Gastroesophageal sphincter (tissue), 4 donors: Measurements from ENCODE around the gene RPGRIP1L. TPM values are rescaled to one million over a fixed set of nuclear protein-coding genes. Genes with fewer than 3 reads are reported as not detected.

Experiments used
- ATAC-seq: fragments of 150-250 bp; one replicate; pipeline ENCODE4 v1.9.1; 2016; ENCODE audit warnings: mild to moderate bottlenecking, moderate library complexity
- H3K27ac ChIP-seq, 4 donors: fragments of 200-600 bp; sonication (generic) in 3 of 4; 1 replicate in 3 of 4; 2 replicates in 1 of 4; pipeline ENCODE4 v1.5.1; 2016 to 2019
- H3K27me3 ChIP-seq: fragments of 200-600 bp; sonication (generic); one replicate; pipeline ENCODE4 v1.5.1; 2019
- H3K36me3 ChIP-seq, 2 donors: fragments of 200-600 bp; sonication (generic); one replicate each; pipeline ENCODE4 v1.5.1; 2019; ENCODE audit warnings: control low read depth in 1 of 2
- H3K4me1 ChIP-seq, 3 donors: fragments of 200-600 bp; sonication (generic); 1 replicate in 2 of 3; 2 replicates in 1 of 3; pipeline ENCODE4 v1.5.1; 2016 to 2019; ENCODE audit warnings: control low read depth in 2 of 3
- H3K4me3 ChIP-seq, 2 donors: fragments of 200-600 bp; sonication (generic); one replicate each; pipeline ENCODE4 v1.5.1; 2019; ENCODE audit warnings: mild to moderate bottlenecking in 1 of 2, moderate library complexity in 1 of 2
- H3K9me3 ChIP-seq, 3 donors: fragments of 200-600 bp; sonication (generic); one replicate each; pipeline ENCODE4 v1.5.1; 2017 to 2019; ENCODE audit warnings: control low read depth in 2 of 3
- EP300 ChIP-seq: sonication (generic); formaldehyde crosslinking; IDR thresholded peaks from one replicate; pipeline ENCODE4 v1.6.1; 2017; ENCODE audit warnings: antibody characterized with exemption, mild to moderate bottlenecking
- POLR2A ChIP-seq, 2 donors: fragments of 450-650 bp; IDR thresholded peaks; one replicate each; pipeline ENCODE4 v1.6.1; 2017; ENCODE audit warnings: antibody characterized with exemption in 2 of 2, mild to moderate bottlenecking in 2 of 2, moderate library complexity in 1 of 2
- POLR2AphosphoS5 ChIP-seq: sonication (generic); formaldehyde crosslinking; IDR thresholded peaks from one replicate; pipeline ENCODE4 v1.6.1; 2017; ENCODE audit warnings: antibody characterized with exemption
- WGBS, 2 donors: methylation state at CpG; one replicate each; pipeline ENCODE4 v1.1.5; 2018; ENCODE audit warnings: low coverage in 1 of 2; 5-methylcytosine and 5-hydroxymethylcytosine counted together
- total RNA-seq, 4 donors: library from RNA; depleted of rRNA; stranded (reverse); fragments of >200 nt; gene quantifications; one replicate each; pipeline ENCODE4 v1.1.0, GENCODE V29; 2016
- TF ChIP-seq, protein P1 (sequence below), 4 experiments: fragments of 200-600 bp in 2 of 4; fragments of 450-650 bp in 2 of 4; sonication (generic) in 1 of 4; IDR thresholded peaks; one replicate each; pipeline ENCODE4 v1.5.1; 2017 to 2019; ENCODE audit warnings: antibody characterized with exemption in 4 of 4, mild to moderate bottlenecking in 2 of 4, moderate library complexity in 2 of 4

Gene RPGRIP1L
- total RNA-seq, 4 donors from 2014 or later: 3.5 to 5.4 (median 4.8) TPM

DNA sequence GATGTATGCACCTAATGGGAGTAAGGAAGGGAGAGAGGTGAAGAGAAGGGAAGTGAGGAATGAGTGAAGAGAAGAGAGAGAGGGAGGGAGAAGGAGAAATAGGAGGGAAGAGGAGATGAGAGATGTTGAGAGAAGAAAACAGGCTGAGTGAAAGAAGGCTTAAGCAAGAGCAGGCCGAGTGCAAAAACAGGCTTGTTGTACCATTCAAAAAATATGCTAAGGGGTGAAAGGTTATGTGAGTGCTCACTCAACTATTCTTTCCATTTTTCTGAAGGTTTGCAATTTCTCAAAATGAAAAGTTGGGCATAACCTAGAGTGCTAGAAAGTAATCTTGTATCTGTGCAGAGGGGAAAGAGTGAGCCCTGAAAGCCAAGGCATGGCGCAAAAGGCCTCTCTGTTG is 22.9 kb downstream of the RPGRIP1L start:
- TF ChIP-seq POLR2A (IDR thresholded peaks at IDR 0.05) (no peak), POLR2AphosphoS5 (no peak), EP300 (no peak)
- TF ChIP-seq, protein P1, sequence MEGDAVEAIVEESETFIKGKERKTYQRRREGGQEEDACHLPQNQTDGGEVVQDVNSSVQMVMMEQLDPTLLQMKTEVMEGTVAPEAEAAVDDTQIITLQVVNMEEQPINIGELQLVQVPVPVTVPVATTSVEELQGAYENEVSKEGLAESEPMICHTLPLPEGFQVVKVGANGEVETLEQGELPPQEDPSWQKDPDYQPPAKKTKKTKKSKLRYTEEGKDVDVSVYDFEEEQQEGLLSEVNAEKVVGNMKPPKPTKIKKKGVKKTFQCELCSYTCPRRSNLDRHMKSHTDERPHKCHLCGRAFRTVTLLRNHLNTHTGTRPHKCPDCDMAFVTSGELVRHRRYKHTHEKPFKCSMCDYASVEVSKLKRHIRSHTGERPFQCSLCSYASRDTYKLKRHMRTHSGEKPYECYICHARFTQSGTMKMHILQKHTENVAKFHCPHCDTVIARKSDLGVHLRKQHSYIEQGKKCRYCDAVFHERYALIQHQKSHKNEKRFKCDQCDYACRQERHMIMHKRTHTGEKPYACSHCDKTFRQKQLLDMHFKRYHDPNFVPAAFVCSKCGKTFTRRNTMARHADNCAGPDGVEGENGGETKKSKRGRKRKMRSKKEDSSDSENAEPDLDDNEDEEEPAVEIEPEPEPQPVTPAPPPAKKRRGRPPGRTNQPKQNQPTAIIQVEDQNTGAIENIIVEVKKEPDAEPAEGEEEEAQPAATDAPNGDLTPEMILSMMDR (IDR thresholded peaks at IDR 0.05): no peak
- no peak for ATAC-seq
- Histone ChIP-seq H3K4me3 (no peak overlapping the region), H3K36me3 (peaks cover 0 to 9% of the 10 kb centered on the region in 2 donors), H3K9me3 (no peaks in the 10 kb centered on the region), H3K4me1 (no peaks in the 10 kb centered on the region), H3K27ac (no peak overlapping the region), H3K27me3 (no peaks in the 10 kb centered on the region)
- WGBS, 2 donors: 90% methylated on average over 2 of the region's 2 CpGs

DNA sequence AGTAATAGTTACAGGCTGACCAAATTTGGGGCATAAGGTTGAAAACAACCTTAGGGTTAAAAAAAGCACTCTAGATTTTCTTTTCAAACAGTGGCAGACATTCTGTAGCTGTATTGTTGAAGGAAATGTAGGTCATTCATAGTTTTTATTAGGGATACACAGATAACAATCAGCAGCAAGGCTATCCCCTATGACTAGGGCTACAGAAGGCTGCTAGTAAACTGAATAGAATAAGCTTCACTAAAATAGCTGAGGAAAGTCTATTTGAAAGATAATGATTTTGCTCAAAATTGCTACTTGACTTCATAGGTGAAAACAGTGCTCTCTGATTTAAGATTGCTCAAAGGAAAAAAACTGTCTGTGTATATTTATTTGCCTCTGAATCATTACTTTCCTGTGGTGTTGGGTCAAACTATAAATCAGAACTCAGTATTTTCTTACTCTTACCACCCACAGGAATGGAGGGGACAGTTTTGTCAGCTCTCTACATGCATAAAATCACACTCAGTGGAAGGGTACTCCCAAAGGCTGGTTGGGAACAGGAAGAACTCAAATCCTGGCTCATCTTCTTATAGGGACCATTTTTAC is 24.8 kb downstream of the RPGRIP1L start:
- Histone ChIP-seq H3K27ac (no peak overlapping the region), H3K36me3 (no peaks in the 10 kb centered on the region), H3K4me1 (no peaks in the 10 kb centered on the region), H3K9me3 (no peaks in the 10 kb centered on the region), H3K27me3 (no peaks in the 10 kb centered on the region), H3K4me3 (no peak overlapping the region)
- ATAC-seq: no peak
- no peak for TF ChIP-seq POLR2A (IDR thresholded peaks at IDR 0.05)
- TF ChIP-seq, protein P1 (IDR thresholded peaks at IDR 0.05): no peak
- no peak for TF ChIP-seq POLR2AphosphoS5
- no peak for TF ChIP-seq EP300

DNA sequence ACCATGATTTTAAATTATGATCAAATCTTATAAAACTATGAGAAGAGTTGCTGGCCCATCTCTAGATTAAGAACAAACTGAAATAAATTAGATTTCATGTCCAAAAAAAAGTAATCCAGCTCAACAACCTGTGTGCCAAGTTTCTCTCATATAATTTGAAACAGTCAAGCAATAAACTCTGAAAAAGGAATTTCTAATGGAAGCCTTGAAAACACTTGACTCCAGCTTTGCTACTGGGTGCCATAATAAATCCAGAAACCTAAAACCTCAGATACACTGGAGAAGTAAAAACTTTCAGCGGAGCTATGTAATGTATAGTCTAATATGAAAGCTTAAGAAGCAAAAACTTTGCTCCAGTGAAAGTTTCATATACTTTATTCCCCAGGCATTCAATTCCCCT is 25.5 kb downstream of the RPGRIP1L start:
- H3K4me1 ChIP-seq: no peaks in the 10 kb centered on the region
- no peaks in the 10 kb centered on the region for H3K27me3 ChIP-seq
- no peaks in the 10 kb centered on the region for H3K9me3 ChIP-seq
- H3K4me3 ChIP-seq: no peak overlapping the region
- 77 to 91% methylated on average over 1 of the region's 1 CpG for WGBS, 2 donors
- no peak for ATAC-seq
- H3K36me3 ChIP-seq: no peaks in the 10 kb centered on the region
- no peak overlapping the region for H3K27ac ChIP-seq
- no peak for TF ChIP-seq POLR2AphosphoS5
- no peak for TF ChIP-seq POLR2A (IDR thresholded peaks at IDR 0.05)
- TF ChIP-seq, protein P1 (IDR thresholded peaks at IDR 0.05): no peak
- no peak for TF ChIP-seq EP300

DNA sequence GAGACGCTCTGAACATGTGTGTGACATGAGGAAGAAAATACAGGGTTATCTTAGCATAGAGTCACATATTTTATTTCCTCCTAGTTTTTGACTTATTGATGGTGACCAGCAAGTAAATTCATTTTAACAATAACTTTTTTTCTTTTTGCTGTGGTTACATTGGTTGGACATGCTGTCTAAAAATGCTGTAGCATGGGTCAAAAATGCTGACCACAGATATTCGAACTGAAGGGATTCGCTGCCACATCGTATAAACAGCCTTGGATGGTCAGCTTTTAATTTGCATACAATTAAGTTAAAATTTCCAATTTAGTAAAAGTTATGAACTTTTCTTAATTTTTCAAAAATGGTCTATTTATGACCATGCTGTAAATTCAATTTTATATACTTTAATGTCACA is 30.5 kb downstream of the RPGRIP1L start:
- ATAC-seq: no peak
- H3K9me3 ChIP-seq: no peaks in the 10 kb centered on the region
- 95 to 100% methylated on average over 4 of the region's 4 CpGs for WGBS, 2 donors

DNA sequence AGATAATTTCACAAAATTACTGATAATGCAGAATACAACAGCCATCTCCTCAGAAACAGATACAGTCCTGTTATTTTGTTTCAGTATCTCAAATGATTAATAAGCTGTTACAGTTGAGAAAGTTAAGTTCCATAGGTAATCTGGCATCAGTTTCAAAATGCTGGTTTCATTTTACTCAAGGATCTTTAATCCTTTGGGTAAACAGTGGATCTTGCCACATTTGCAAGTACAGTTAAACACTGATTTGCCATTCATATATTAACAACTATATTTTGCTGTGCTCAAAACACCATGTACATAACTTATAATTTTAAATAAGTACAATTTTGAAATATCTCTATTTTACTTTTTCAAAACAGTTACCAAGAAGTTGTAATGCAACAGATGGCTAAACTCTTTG is 31.2 kb downstream of the RPGRIP1L start:
- TF ChIP-seq, protein P1 (IDR thresholded peaks at IDR 0.05): no peak
- TF ChIP-seq POLR2A (IDR thresholded peaks at IDR 0.05) (no peak), POLR2AphosphoS5 (no peak), EP300 (no peak)
- Histone ChIP-seq H3K4me1 (no peaks in the 10 kb centered on the region), H3K4me3 (no peak overlapping the region), H3K27ac (no peak overlapping the region), H3K36me3 (no peaks in the 10 kb centered on the region), H3K27me3 (no peaks in the 10 kb centered on the region), H3K9me3 (no peaks in the 10 kb centered on the region)
- ATAC-seq: no peak

More for the DNA sequence above, 30.5 kb downstream of the RPGRIP1L start:
- TF ChIP-seq POLR2AphosphoS5 (no peak), POLR2A (IDR thresholded peaks at IDR 0.05) (no peak), EP300 (no peak)
- TF ChIP-seq, protein P1 (IDR thresholded peaks at IDR 0.05): no peak
- Histone ChIP-seq H3K27ac (no peak overlapping the region), H3K4me1 (no peaks in the 10 kb centered on the region), H3K4me3 (no peak overlapping the region), H3K36me3 (no peaks in the 10 kb centered on the region), H3K27me3 (no peaks in the 10 kb centered on the region)
